ENCODE data around the gene RASEF. TPM values are rescaled to one million over a fixed set of nuclear protein-coding genes. Genes with fewer than 3 reads are reported as not detected.

Gene RASEF
- 10.9 TPM for total RNA-seq
- long read RNA-seq, full-length matches to known transcripts = 10 of 16 reads
- long read RNA-seq, partial matches to known transcripts = 1 of 16 reads
- long read RNA-seq, other reads (novel, unspliced or antisense) = 5 of 16 reads

DNA sequence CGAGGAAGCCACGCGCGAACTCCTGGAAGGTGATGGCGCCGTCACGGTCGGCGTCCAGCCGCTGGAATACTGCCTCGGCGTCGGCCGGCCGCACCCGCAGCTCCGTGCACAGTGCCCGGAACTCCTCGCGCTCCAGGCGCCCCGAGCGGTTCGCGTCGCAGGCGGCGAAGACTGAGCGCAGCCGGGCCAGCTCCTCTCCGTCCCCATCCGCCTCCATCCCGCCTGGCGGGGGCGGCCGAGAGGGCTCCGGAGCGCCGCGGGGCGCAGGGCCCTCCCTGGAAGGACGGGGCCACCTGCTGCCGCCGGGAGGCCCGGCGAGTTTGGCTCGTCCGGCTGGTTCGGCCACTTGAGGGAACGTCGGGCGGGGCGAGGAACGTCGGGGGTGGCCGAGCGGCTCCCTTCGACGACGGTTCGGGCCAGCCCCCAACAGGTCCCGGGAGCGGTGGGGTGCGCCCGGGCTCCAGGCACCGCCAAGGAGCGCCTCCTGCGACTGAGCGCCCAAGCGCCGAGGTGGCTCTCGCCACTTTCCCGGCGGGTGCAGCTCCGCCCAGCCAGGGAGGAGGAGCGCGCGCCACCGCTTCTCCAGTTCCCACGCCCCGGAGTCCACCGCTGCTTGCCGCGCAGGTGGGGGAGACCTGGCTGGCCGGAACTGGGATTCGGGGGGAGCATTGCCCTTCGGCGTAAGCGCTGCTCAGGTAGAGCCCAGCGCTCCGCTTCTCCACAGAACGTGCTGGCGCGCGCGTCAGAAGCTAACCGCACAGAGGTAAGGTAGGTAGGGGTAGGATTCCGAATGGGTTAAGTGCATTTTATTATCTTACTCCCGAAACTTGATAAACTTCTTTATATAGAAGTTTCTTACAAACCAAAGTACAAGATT, at the start of gene RASEF:
Gene RASEF, minus strand, starts transcription at position 492 of the 877 bp plus-strand sequence. Its CDS starts 275 bp downstream, at position 217.
- TF ChIP-seq, protein P1, sequence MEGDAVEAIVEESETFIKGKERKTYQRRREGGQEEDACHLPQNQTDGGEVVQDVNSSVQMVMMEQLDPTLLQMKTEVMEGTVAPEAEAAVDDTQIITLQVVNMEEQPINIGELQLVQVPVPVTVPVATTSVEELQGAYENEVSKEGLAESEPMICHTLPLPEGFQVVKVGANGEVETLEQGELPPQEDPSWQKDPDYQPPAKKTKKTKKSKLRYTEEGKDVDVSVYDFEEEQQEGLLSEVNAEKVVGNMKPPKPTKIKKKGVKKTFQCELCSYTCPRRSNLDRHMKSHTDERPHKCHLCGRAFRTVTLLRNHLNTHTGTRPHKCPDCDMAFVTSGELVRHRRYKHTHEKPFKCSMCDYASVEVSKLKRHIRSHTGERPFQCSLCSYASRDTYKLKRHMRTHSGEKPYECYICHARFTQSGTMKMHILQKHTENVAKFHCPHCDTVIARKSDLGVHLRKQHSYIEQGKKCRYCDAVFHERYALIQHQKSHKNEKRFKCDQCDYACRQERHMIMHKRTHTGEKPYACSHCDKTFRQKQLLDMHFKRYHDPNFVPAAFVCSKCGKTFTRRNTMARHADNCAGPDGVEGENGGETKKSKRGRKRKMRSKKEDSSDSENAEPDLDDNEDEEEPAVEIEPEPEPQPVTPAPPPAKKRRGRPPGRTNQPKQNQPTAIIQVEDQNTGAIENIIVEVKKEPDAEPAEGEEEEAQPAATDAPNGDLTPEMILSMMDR (IDR thresholded peaks at IDR 0.05) = no peak
- Histone ChIP-seq H3K27ac (peak within 1 kb of the TSS; percentile 78), H3K9me3 (no peaks in the 10 kb centered on the region), H3K36me3 (no peaks in the 10 kb centered on the region), H3K4me1 (no peaks in the 10 kb centered on the region), H3K27me3 (peaks cover 14% of the 10 kb centered on the region), H3K4me3 (peak within 1 kb of the TSS; percentile 45)
- DNase-seq (peak; percentile 93), ATAC-seq (peak; percentile 92)
- intact Hi-C loops (cut with DNase I) = no loop called here

GRCh38 chr9:83111169-83111568, 48.2 kb upstream of the RASEF start:
- Histone ChIP-seq H3K4me3 (no peak overlapping the region), H3K27ac (no peak overlapping the region), H3K36me3 (no peaks in the 10 kb centered on the region), H3K27me3 (no peaks in the 10 kb centered on the region), H3K9me3 (peaks cover 4% of the 10 kb centered on the region), H3K4me1 (no peaks in the 10 kb centered on the region)
- intact Hi-C loops (cut with DNase I) = no loop called here
- no peak for DNase-seq
- TF ChIP-seq, protein P1 (IDR thresholded peaks at IDR 0.05) = no peak
- ATAC-seq = no peak

DNA sequence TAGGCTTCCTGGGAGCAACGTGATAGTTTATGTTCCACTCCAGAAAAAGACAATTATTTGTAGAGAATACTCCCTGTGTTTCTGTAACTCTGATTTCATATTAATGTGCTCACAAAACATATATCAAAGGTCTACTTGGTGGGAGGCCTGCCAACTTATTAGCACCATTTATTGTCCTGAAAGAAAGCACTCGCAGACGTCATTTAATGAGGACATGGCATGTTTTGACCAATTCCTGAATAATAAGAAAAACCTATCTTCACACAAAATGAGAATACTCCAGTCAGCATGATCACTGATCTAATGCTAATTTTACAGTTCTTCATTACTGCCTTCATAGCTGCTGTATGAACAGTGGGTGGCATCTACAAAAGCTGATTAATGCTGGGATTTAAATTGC, 46.4 kb upstream of the RASEF start:
- no peak overlapping the region for H3K27ac ChIP-seq
- no peak for DNase-seq
- TF ChIP-seq, protein P1 (IDR thresholded peaks at IDR 0.05) = no peak
- H3K27me3 ChIP-seq = no peaks in the 10 kb centered on the region
- no peak for ATAC-seq
- H3K36me3 ChIP-seq = no peaks in the 10 kb centered on the region
- no peak overlapping the region for H3K4me3 ChIP-seq
- intact Hi-C loops (cut with DNase I) = no loop called here
- no peaks in the 10 kb centered on the region for H3K4me1 ChIP-seq
- H3K9me3 ChIP-seq = no peaks in the 10 kb centered on the region

- H3K9me3 ChIP-seq = no peaks in the 10 kb centered on the region
- H3K27me3 ChIP-seq = no peaks in the 10 kb centered on the region
- H3K4me1 ChIP-seq = no peaks in the 10 kb centered on the region
- no peak overlapping the region for H3K4me3 ChIP-seq
- TF ChIP-seq, protein P1 (IDR thresholded peaks at IDR 0.05) = no peak
- no peak overlapping the region for H3K27ac ChIP-seq
- intact Hi-C loops (cut with DNase I) = no loop called here
- no peak for ATAC-seq
- no peaks in the 10 kb centered on the region for H3K36me3 ChIP-seq
- DNase-seq = no peak
Observed at GRCh38 chr9:83108208-83108607, 45.3 kb upstream of the RASEF start.

DNA sequence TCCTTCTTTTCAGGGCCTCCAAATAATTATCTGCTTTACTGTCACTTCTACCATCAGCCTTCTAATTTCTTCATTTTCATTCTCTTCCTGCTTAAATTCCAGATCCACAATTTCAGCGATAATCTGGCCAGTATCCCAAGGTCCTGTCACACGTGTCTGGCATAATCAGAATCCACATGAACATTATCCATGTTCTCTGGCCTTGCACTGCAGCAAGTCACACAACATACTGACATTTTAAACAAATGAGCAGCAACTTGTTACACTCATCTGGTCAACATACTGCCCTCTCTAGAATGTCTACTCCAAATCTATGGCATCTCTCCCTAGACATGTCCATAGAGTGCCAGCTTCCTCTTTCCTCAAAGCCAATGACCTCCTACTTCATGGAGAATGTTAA, 43.8 kb upstream of the RASEF start:
- no peak overlapping the region for H3K4me3 ChIP-seq
- no peaks in the 10 kb centered on the region for H3K36me3 ChIP-seq
- no peaks in the 10 kb centered on the region for H3K4me1 ChIP-seq
- H3K27ac ChIP-seq = no peak overlapping the region
- TF ChIP-seq, protein P1 (IDR thresholded peaks at IDR 0.05) = no peak
- DNase-seq (no peak), ATAC-seq (no peak)
- H3K27me3 ChIP-seq = no peaks in the 10 kb centered on the region
- no peaks in the 10 kb centered on the region for H3K9me3 ChIP-seq
- intact Hi-C loops (cut with DNase I) = no loop called here
